HUES48 (cell line): ENCODE measurements around the gene KRT17.
"Not testable (repeated sequence)": the region's sequence is repeated elsewhere in the genome, so short reads cannot be mapped to it uniquely, and the experiment has no call there.

Experiments used
- H3K27ac ChIP-seq: one replicate; pipeline ENCODE4 v1.7.0; 2013; ENCODE audit warnings: low read depth, low read length, inconsistent platforms
- H3K27me3 ChIP-seq: 2 replicates; pipeline ENCODE4 v1.6.1; 2013; ENCODE audit warnings: mild to moderate bottlenecking, low read length; ENCODE audit not compliant: control insufficient read depth, insufficient read depth
- H3K36me3 ChIP-seq: 2 replicates; pipeline ENCODE4 v1.6.1; 2013; ENCODE audit warnings: low read length; ENCODE audit not compliant: control insufficient read depth, insufficient read depth
- H3K4me1 ChIP-seq: 2 replicates; pipeline ENCODE4 v1.6.1; 2013; ENCODE audit warnings: mild to moderate bottlenecking, low read length; ENCODE audit not compliant: control insufficient read depth, insufficient read depth
- H3K4me3 ChIP-seq: 2 replicates; pipeline ENCODE4 v1.5.1; 2013; ENCODE audit warnings: mild to moderate bottlenecking, low read depth, low read length
- H3K9ac ChIP-seq: 2 replicates; pipeline ENCODE4 v1.6.1; 2013; ENCODE audit warnings: mild to moderate bottlenecking, low read depth, low read length, moderate library complexity
- H3K9me3 ChIP-seq: 2 replicates; pipeline ENCODE4 v1.6.1; 2013; ENCODE audit warnings: low read length; ENCODE audit not compliant: control insufficient read depth, insufficient read depth

The KRT17 gene

GRCh38 chr17:41640596-41640995, 16.2 kb upstream of the KRT17 start:
- H3K36me3 ChIP-seq, H3K4me1 ChIP-seq, H3K27me3 ChIP-seq, H3K4me3 ChIP-seq, H3K27ac ChIP-seq, H3K9ac ChIP-seq, H3K9me3 ChIP-seq: not testable (repeated sequence)

- no peak overlapping the region for H3K4me3 ChIP-seq
- H3K9me3 ChIP-seq, result no peaks in the 10 kb centered on the region
- H3K9ac ChIP-seq, result no peak overlapping the region
- no peaks in the 10 kb centered on the region for H3K36me3 ChIP-seq
- H3K4me1 ChIP-seq, result peaks cover 8% of the 10 kb centered on the region; the same call in 1 of the 2 replicates
- H3K27me3 ChIP-seq, result no peaks in the 10 kb centered on the region
- H3K27ac ChIP-seq, result no peak overlapping the region
Measured at GRCh38 chr17:41639492-41640473, 15.4 kb upstream of the KRT17 start.

- Histone ChIP-seq H3K9me3 (no peaks in the 10 kb centered on the region), H3K36me3 (no peaks in the 10 kb centered on the region), H3K27ac (no peak overlapping the region), H3K4me1 (peaks cover 10% of the 10 kb centered on the region; the same call in 1 of the 2 replicates), H3K27me3 (no peaks in the 10 kb centered on the region), H3K4me3 (no peak overlapping the region), H3K9ac (no peak overlapping the region)
Measured at GRCh38 chr17:41638941-41639340, 14.6 kb upstream of the KRT17 start.

GRCh38 chr17:41638194-41638593, 13.8 kb upstream of the KRT17 start:
- H3K27me3 ChIP-seq, result no peaks in the 10 kb centered on the region
- H3K9ac ChIP-seq, result no peak overlapping the region
- peaks cover 10% of the 10 kb centered on the region; the same call in 1 of the 2 replicates for H3K4me1 ChIP-seq
- no peaks in the 10 kb centered on the region for H3K36me3 ChIP-seq
- no peaks in the 10 kb centered on the region for H3K9me3 ChIP-seq
- H3K4me3 ChIP-seq, result no peak overlapping the region
- H3K27ac ChIP-seq, result no peak overlapping the region

GRCh38 chr17:41636652-41637051, 12.3 kb upstream of the KRT17 start:
- Histone ChIP-seq H3K4me1 (peaks cover 10% of the 10 kb centered on the region; the same call in 1 of the 2 replicates), H3K27me3 (no peaks in the 10 kb centered on the region), H3K4me3 (no peak overlapping the region), H3K36me3 (no peaks in the 10 kb centered on the region), H3K27ac (no peak overlapping the region), H3K9me3 (no peaks in the 10 kb centered on the region), H3K9ac (no peak overlapping the region)

- Histone ChIP-seq H3K9me3 (no peaks in the 10 kb centered on the region), H3K27me3 (no peaks in the 10 kb centered on the region), H3K4me3 (no peak overlapping the region), H3K36me3 (no peaks in the 10 kb centered on the region), H3K9ac (0 out of 2 replicates have a peak overlapping the region, but pooled peaks have one; percentile 5), H3K27ac (peak overlapping the region; percentile 27), H3K4me1 (peaks cover 10% of the 10 kb centered on the region; the same call in 1 of the 2 replicates)
Measured at GRCh38 chr17:41635121-41636097, 11.0 kb upstream of the KRT17 start.

GRCh38 chr17:41634639-41635038, 10.3 kb upstream of the KRT17 start:
- Histone ChIP-seq H3K27me3 (no peaks in the 10 kb centered on the region), H3K9me3 (no peaks in the 10 kb centered on the region), H3K27ac (peak overlapping the region; percentile 27), H3K4me1 (peaks cover 10% of the 10 kb centered on the region; the same call in 1 of the 2 replicates), H3K4me3 (no peak overlapping the region), H3K9ac (no peak overlapping the region), H3K36me3 (no peaks in the 10 kb centered on the region)

- H3K4me3 ChIP-seq, result no peak overlapping the region
- H3K4me1 ChIP-seq, result peaks cover 10% of the 10 kb centered on the region; the same call in 1 of the 2 replicates
- H3K36me3 ChIP-seq, result no peaks in the 10 kb centered on the region
- no peaks in the 10 kb centered on the region for H3K27me3 ChIP-seq
- no peak overlapping the region for H3K9ac ChIP-seq
- H3K27ac ChIP-seq, result no peak overlapping the region
- H3K9me3 ChIP-seq, result no peaks in the 10 kb centered on the region
Measured at GRCh38 chr17:41633556-41634199, 9.3 kb upstream of the KRT17 start.

- Histone ChIP-seq H3K27ac (no peak overlapping the region), H3K4me3 (no peak overlapping the region), H3K9ac (no peak overlapping the region), H3K4me1 (peaks cover 10% of the 10 kb centered on the region; the same call in 1 of the 2 replicates), H3K27me3 (no peaks in the 10 kb centered on the region), H3K36me3 (no peaks in the 10 kb centered on the region), H3K9me3 (no peaks in the 10 kb centered on the region)
Measured at GRCh38 chr17:41632482-41633105, 8.2 kb upstream of the KRT17 start.

- H3K27ac ChIP-seq, result no peak overlapping the region
- no peak overlapping the region for H3K4me3 ChIP-seq
- no peaks in the 10 kb centered on the region for H3K27me3 ChIP-seq
- H3K4me1 ChIP-seq, result peaks cover 10% of the 10 kb centered on the region; the same call in 1 of the 2 replicates
- no peaks in the 10 kb centered on the region for H3K9me3 ChIP-seq
- H3K36me3 ChIP-seq, result no peaks in the 10 kb centered on the region
- no peak overlapping the region for H3K9ac ChIP-seq
Measured at GRCh38 chr17:41631898-41632285, 7.5 kb upstream of the KRT17 start.
